GM10266 (cell line): ENCODE measurements around the gene NCOR1.

Source experiments
- DNase-seq: peaks from one replicate; pipeline ENCODE4 v3.0.0; 2012; ENCODE audit errors: extremely low spot score
- TF ChIP-seq, protein P1 (sequence below): IDR thresholded peaks from 2 replicates; pipeline ENCODE4 v1.5.1; 2012; ENCODE audit warnings: mild to moderate bottlenecking, low read depth; ENCODE audit not compliant: control insufficient read depth, insufficient read depth; ENCODE audit errors: missing control alignments

The NCOR1 gene

GRCh38 chr17:16101440-16101839 is 113.9 kb downstream of the NCOR1 start:
- TF ChIP-seq, protein P1, sequence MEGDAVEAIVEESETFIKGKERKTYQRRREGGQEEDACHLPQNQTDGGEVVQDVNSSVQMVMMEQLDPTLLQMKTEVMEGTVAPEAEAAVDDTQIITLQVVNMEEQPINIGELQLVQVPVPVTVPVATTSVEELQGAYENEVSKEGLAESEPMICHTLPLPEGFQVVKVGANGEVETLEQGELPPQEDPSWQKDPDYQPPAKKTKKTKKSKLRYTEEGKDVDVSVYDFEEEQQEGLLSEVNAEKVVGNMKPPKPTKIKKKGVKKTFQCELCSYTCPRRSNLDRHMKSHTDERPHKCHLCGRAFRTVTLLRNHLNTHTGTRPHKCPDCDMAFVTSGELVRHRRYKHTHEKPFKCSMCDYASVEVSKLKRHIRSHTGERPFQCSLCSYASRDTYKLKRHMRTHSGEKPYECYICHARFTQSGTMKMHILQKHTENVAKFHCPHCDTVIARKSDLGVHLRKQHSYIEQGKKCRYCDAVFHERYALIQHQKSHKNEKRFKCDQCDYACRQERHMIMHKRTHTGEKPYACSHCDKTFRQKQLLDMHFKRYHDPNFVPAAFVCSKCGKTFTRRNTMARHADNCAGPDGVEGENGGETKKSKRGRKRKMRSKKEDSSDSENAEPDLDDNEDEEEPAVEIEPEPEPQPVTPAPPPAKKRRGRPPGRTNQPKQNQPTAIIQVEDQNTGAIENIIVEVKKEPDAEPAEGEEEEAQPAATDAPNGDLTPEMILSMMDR, result no peak
- no peak for DNase-seq

GRCh38 chr17:16100737-16101400 is 114.5 kb downstream of the NCOR1 start:
- TF ChIP-seq, protein P1, result no peak
- no peak for DNase-seq

GRCh38 chr17:16091773-16092172 is 123.6 kb downstream of the NCOR1 start:
- DNase-seq, result no peak
- TF ChIP-seq, protein P1, result no peak

DNA sequence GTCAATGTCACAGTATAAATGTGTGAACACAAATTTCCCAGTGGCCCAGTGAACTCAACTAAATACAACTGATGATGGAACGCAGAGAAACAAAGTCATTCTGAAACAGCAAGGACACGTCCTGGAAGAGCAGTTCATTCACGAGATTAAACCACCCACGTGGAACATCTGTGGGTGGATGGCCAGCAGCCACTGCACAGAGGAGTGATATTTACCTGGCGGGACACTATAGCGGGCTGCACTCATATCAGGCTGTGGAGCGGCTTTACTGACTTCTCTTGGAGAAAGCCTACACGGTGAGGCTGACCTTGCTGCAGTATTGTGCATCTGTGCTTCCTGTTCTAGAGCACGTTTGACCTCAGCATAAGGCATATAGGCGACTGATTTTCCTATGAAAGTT is 128.4 kb downstream of the NCOR1 start:
- TF ChIP-seq, protein P1, result no peak
- no peak for DNase-seq

DNA sequence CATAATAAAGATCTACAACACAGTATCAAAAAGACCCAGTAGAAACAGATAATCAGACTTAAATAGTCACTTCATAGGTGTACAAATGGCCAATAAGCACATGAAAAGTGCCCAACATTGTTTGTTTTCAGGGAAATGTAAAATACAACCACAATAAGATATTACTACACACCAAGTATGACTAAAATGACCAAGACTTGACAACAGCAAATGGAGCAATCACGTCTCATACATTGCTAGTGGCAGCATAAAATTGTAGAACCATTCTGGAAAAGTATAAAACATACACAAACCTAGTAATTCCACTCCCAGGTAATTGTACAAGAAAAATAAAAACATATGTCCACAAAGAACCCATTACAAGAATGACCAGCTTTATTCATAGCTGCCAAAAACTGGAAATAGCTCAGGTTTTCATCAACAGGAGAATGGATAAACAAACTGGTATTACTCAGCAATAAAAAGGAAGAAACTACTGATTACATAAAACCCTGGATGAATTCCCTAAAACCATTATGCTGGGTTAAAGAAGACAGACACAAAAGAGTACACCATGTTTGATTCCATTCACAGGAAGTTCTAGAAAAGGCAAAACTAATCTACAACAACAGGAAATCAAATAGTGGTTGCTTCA is 130.2 kb downstream of the NCOR1 start:
- DNase-seq, result no peak
- TF ChIP-seq, protein P1, result no peak

- no peak for DNase-seq
- TF ChIP-seq, protein P1, result no peak
Measured at GRCh38 chr17:16083223-16083622, 132.1 kb downstream of the NCOR1 start.

DNA sequence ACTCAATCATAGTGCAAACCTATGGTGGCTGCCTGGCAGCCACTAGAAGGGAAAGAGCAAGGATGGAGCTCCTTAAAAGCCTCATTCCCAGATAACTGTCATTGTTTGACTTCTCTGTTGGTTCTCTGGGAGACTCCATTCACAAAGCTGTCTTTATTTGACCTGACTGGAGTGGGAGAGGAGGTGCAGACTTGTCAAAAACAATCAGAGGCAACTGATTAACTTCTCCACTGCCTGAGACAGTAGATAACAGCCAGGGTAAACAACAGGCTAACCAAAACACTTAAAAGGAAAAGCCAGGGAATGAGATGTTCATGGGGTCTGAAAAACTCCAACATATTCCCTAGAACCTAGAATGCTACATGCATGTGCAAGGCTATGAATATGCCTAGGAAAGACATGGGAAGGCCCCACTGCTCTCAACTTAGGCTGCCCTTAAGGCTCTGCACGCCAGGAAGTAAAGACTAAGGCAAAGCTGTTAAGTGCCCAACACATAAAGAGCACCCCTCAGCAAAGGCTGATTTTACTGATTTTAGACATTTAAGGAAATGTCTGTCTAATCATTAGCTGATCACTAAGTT is 133.7 kb downstream of the NCOR1 start:
- DNase-seq, result no peak
- TF ChIP-seq, protein P1, result no peak
